ENCODE results near the gene MYH11.

MYH11 gene

DNA sequence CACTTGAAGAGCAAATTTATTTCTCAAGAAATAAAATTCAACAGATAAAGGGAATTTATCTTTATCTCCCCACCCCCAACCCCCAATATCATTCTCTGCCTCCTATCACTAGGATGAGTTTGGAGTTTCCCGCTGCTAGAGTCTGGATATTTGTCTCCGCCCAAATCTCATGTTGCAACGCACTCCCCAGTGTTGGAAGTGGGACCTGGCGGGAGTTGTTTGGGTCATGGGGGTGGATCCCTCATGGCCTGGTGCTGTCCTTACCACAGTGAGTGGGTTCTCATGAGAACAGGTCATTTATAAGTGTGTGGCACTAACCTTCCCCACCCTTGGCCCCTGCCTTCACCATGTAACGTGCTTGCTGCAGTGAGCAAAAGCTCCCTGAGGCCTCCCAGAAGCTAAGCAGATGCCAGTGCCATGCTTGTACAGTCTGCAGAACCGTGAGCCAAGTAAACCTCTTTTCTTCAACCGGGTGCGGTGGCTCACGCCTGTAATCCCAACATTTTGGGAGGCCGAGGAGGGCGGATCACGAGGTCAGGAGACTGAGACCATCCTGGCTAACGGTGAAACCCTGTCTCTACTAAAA, 25.1 kb upstream of the MYH11 start:
- Histone ChIP-seq H3K36me3 (replicated peaks; ENCODE audit: low read depth, low read length) (peaks cover 10% of the 10 kb centered on the region), H3K27me3 (ENCODE audit: low read depth, low read length) (no peaks in the 10 kb centered on the region), H3K79me2 (ENCODE audit: low read length) (peaks cover 34% of the 10 kb centered on the region), H3K9me3 (ENCODE audit: insufficient read depth, low read length) (no peaks in the 10 kb centered on the region), H3K4me2 (ENCODE audit: low read length) (no peak overlapping the region), H3K27ac (ENCODE audit: low read length) (no peak overlapping the region), H4K20me1 (ENCODE audit: insufficient read depth, low read length) (peaks cover 12% of the 10 kb centered on the region; the same call in 1 of the 2 replicates), H3K4me3 (ENCODE audit: low read length) (no peak overlapping the region), H3K9ac (ENCODE audit: low read length) (no peak overlapping the region), H3K4me1 (ENCODE audit: low read length) (no peaks in the 10 kb centered on the region), H2AFZ (ENCODE audit: low read depth, low read length) (no peak overlapping the region)
- TF ChIP-seq CTCF (IDR thresholded peaks at IDR 0.05; ENCODE audit: low read depth, low read length) (no peak), EZH2phosphoT487 (IDR thresholded peaks at IDR 0.05; ENCODE audit: low read depth) (no peak)

DNA sequence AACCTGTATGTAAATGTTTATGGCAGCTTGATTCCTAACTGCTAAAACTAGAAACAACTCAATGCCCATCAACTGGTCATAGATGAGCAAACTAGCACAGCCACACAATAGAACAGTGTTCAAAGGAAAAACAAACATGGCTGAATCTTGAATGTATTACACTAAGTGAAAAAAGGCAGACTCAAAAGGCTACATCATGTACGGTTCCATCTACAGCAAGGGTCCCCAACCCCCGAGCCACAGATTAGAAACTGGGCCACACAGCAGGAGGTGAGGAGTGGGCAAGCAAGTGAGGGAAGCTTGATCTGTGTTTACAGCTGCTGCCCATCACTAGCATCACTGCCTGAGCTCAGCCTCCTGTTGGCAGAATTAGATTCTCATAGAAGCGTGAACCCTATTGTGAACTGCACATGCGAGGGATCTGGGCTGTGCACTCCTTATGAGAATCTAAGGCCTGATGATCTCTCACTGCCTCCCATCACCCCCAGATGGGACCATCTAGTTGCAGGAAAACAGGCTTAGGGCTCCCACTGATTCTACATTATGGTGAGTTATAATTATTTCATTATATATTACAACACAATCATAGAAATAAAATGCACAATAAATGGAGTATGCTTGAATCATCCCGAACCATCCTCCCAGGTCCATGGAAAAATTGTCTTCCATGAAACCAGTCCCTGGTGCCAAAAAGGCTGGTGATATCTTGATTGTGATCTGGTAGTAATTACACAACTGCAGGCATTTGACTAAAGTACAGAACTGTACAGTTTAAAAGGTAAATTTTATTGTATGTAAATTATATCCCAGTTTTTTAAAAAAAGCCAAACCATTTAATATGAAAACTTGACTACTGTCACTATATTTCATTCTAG, 23.8 kb upstream of the MYH11 start:
- peaks cover 10% of the 10 kb centered on the region for H3K36me3 ChIP-seq (replicated peaks; ENCODE audit: low read depth, low read length)
- no peaks in the 10 kb centered on the region for H3K4me1 ChIP-seq (ENCODE audit: low read length)
- no peaks in the 10 kb centered on the region for H3K27me3 ChIP-seq (ENCODE audit: low read depth, low read length)
- H3K79me2 ChIP-seq (ENCODE audit: low read length): peaks cover 22% of the 10 kb centered on the region
- peaks cover 4% of the 10 kb centered on the region; the same call in 1 of the 2 replicates for H4K20me1 ChIP-seq (ENCODE audit: insufficient read depth, low read length)
- no peak overlapping the region for H3K4me2 ChIP-seq (ENCODE audit: low read length)
- TF ChIP-seq CTCF (IDR thresholded peaks at IDR 0.05; ENCODE audit: low read depth, low read length) (no peak), EZH2phosphoT487 (IDR thresholded peaks at IDR 0.05; ENCODE audit: low read depth) (no peak)
- no peak overlapping the region for H3K4me3 ChIP-seq (ENCODE audit: low read length)
- no peak overlapping the region for H2AFZ ChIP-seq (ENCODE audit: low read depth, low read length)
- no peak overlapping the region for H3K27ac ChIP-seq (ENCODE audit: low read length)
- no peaks in the 10 kb centered on the region for H3K9me3 ChIP-seq (ENCODE audit: insufficient read depth, low read length)
- H3K9ac ChIP-seq (ENCODE audit: low read length): no peak overlapping the region

DNA sequence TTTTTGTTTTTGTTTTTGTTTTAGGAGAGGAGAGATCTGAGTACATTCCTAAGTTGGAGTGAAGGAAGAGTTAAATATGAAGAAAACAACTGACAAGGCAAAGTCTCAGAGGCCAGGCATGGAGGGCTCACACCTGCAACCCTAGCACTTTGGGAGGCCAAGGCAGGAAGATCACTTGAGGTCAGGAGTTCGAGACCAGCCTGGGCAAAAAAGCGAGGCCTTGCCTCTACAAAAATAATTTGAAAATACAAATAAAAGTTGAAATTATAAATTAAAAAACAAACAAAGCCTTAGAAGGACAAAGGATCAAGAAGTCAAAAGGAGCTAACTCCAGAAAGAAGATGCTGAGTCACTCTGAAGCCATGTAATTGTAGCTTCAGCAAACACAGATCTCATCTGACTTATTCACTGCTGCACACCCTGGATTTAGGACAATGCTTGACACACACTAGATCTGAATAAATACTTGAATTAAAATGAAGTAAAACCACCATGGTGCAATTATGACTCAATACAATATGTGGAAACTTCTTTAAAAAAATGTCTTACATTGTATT, 22.5 kb upstream of the MYH11 start:
- H4K20me1 ChIP-seq (ENCODE audit: insufficient read depth, low read length): peaks cover 3% of the 10 kb centered on the region; the same call in 1 of the 2 replicates
- no peak overlapping the region for H3K27ac ChIP-seq (ENCODE audit: low read length)
- H3K9ac ChIP-seq (ENCODE audit: low read length): no peak overlapping the region
- no peaks in the 10 kb centered on the region for H3K4me1 ChIP-seq (ENCODE audit: low read length)
- no peak overlapping the region for H2AFZ ChIP-seq (ENCODE audit: low read depth, low read length)
- H3K4me3 ChIP-seq (ENCODE audit: low read length): no peak overlapping the region
- no peaks in the 10 kb centered on the region for H3K27me3 ChIP-seq (ENCODE audit: low read depth, low read length)
- H3K79me2 ChIP-seq (ENCODE audit: low read length): peaks cover 10% of the 10 kb centered on the region; the same call in 1 of the 2 replicates
- no peak overlapping the region for H3K4me2 ChIP-seq (ENCODE audit: low read length)
- TF ChIP-seq CTCF (IDR thresholded peaks at IDR 0.05; ENCODE audit: low read depth, low read length) (no peak), EZH2phosphoT487 (IDR thresholded peaks at IDR 0.05; ENCODE audit: low read depth) (no peak)
- H3K36me3 ChIP-seq (replicated peaks; ENCODE audit: low read depth, low read length): peaks cover 10% of the 10 kb centered on the region
- no peaks in the 10 kb centered on the region for H3K9me3 ChIP-seq (ENCODE audit: insufficient read depth, low read length)

- no peak overlapping the region for H3K4me2 ChIP-seq (ENCODE audit: low read length)
- no peak for TF ChIP-seq CTCF (IDR thresholded peaks at IDR 0.05; ENCODE audit: low read depth, low read length)
- no peak for TF ChIP-seq EZH2phosphoT487 (IDR thresholded peaks at IDR 0.05; ENCODE audit: low read depth)
- peaks cover 9% of the 10 kb centered on the region for H3K36me3 ChIP-seq (replicated peaks; ENCODE audit: low read depth, low read length)
- H3K4me3 ChIP-seq (ENCODE audit: low read length): no peak overlapping the region
- H3K27ac ChIP-seq (ENCODE audit: low read length): no peak overlapping the region
- H3K79me2 ChIP-seq (ENCODE audit: low read length): no peaks in the 10 kb centered on the region
- peaks cover 3% of the 10 kb centered on the region; the same call in 1 of the 2 replicates for H4K20me1 ChIP-seq (ENCODE audit: insufficient read depth, low read length)
- no peaks in the 10 kb centered on the region for H3K4me1 ChIP-seq (ENCODE audit: low read length)
- no peak overlapping the region for H3K9ac ChIP-seq (ENCODE audit: low read length)
- H3K9me3 ChIP-seq (ENCODE audit: insufficient read depth, low read length): no peaks in the 10 kb centered on the region
- no peak overlapping the region for H2AFZ ChIP-seq (ENCODE audit: low read depth, low read length)
- no peaks in the 10 kb centered on the region for H3K27me3 ChIP-seq (ENCODE audit: low read depth, low read length)
Measured at GRCh38 chr16:15876503-15876902, 19.7 kb upstream of the MYH11 start.
